Sciatic nerve (tissue), 1 donor: ENCODE measurements around the gene HTR1B. TPM values are rescaled to one million over a fixed set of nuclear protein-coding genes. Genes with fewer than 3 reads are reported as not detected.

Experiments used
- total RNA-seq: library from RNA; stranded (reverse); fragmentation: NEBNext Ultra II Directional; extraction: Animal tissue kit (Norgen Biotek cat#: 25700); gene quantifications from one replicate; pipeline ENCODE4 v1.2.1, GENCODE V29; 2021
- donor health status: DM: no; HTN: no; CAD: no.

The HTR1B gene
- total RNA-seq, 1 donor from 2014 or later, result 0.62 TPM

Other genes with a start within 250 kb of the HTR1B start
- 0.13 TPM for gene MEI4, start 189.5 kb upstream of the HTR1B start, total RNA-seq